K562 (cell line): ENCODE data around the gene PPARD. TPM values are rescaled to one million over a fixed set of nuclear protein-coding genes. Genes with fewer than 3 reads are reported as not detected.
A peak's percentile ranks its signal among the peaks of the same experiment; 100 is the strongest.

Experiments
- BMI1 ChIP-seq: fragments of 150-350 bp; IDR thresholded peaks from 2 replicates; pipeline ENCODE4 v1.6.1; 2014; ENCODE audit warnings: low read length
- KDM4B ChIP-seq, 2 experiments: fragments of 450-650 bp in 1 of 2; sonication (generic) in 1 of 2; IDR thresholded peaks; 2 replicates each; pipeline ENCODE4 v1.6.1; 2016 to 2017; ENCODE audit warnings: borderline replicate concordance in 2 of 2, antibody characterized with exemption in 1 of 2, low read depth in 1 of 2, mild to moderate bottlenecking in 1 of 2
- NR2F6 ChIP-seq: fragments of 450-650 bp; formaldehyde crosslinking; IDR thresholded peaks from 2 replicates; pipeline ENCODE4 v1.4.0; 2020; ENCODE audit warnings: mild to moderate bottlenecking
- NR3C1 ChIP-seq: sonication (generic); formaldehyde crosslinking; IDR thresholded peaks from 2 replicates; pipeline ENCODE4 v1.8.1; 2022; ENCODE audit warnings: missing genetic modification reagents
- RNF2 ChIP-seq: sonication (generic); IDR thresholded peaks from 2 replicates; pipeline ENCODE4 v1.6.1; 2016
- SPI1 ChIP-seq: IDR thresholded peaks from 2 replicates; pipeline ENCODE4 v1.6.1; 2011; ENCODE audit warnings: low read depth, low read length, control low read depth, borderline replicate concordance
- TAF1 ChIP-seq: IDR thresholded peaks from 2 replicates; pipeline ENCODE4 v1.6.1; 2011; ENCODE audit warnings: mild to moderate bottlenecking, low read length, moderate library complexity; ENCODE audit not compliant: insufficient read depth, control insufficient read depth, severe bottlenecking; ENCODE audit errors: extremely low read depth
- ZNF785 ChIP-seq: fragments of 250-450 bp; sonication (Bioruptor Pico); IDR thresholded peaks from 2 replicates; pipeline ENCODE4 v1.4.0; 2020; ENCODE audit warnings: mild to moderate bottlenecking
- ZNF79 ChIP-seq: fragments of 250-450 bp; sonication (Bioruptor Pico); IDR thresholded peaks from 2 replicates; pipeline ENCODE4 v1.4.0; 2020; ENCODE audit warnings: low read depth, mild to moderate bottlenecking, moderate library complexity
- polyA plus RNA-seq, 8 experiments: library from polyadenylated mRNA; depleted of rRNA in 4 of 8; stranded (reverse) in 5 of 8; unstranded in 3 of 8; fragments of >200 nt; fragmentation: Nextera tagmentation in 2 of 8; fragmentation: Illumina TruSeq in 1 of 8; extraction: Ambion mirVana in 2 of 8; extraction: Trizol in 1 of 8; gene quantifications; 2 replicates each; pipeline versions ENCODE4 v1.2.1 to v1.2.3, GENCODE V29; 2011 to 2014; ENCODE audit warnings: inconsistent platforms in 1 of 8, missing spikeins in 1 of 8
- total RNA-seq, 7 experiments: library from RNA; depleted of rRNA in 6 of 7; stranded (reverse); fragments of >200 nt in 6 of 7; fragmentation: Illumina TruSeq in 2 of 7; extraction: Trizol in 2 of 7; gene quantifications; 2 replicates each; pipeline versions ENCODE4 v1.2.1 to v1.2.3, GENCODE V29; 2011 to 2021; ENCODE audit warnings: low replicate concordance in 1 of 7
- TF ChIP-seq, protein P1 (sequence below): fragments of 250-450 bp; sonication (Bioruptor Pico); IDR thresholded peaks from 2 replicates; pipeline ENCODE4 v1.4.0; 2020
- TF ChIP-seq, protein P2 (sequence below), 2 experiments: fragments of 450-650 bp; IDR thresholded peaks; 2 replicates each; pipeline ENCODE4 v1.6.1; 2018; ENCODE audit warnings: mild to moderate bottlenecking in 2 of 2, low read depth in 1 of 2; ENCODE audit not compliant: partially characterized antibody in 2 of 2
- TF ChIP-seq, protein P3 (sequence below): fragments of 250-450 bp; sonication (Bioruptor Pico); IDR thresholded peaks from 2 replicates; pipeline ENCODE4 v1.8.0; 2021; ENCODE audit warnings: mild to moderate bottlenecking, moderate library complexity

PPARD gene
- total and polyA plus RNA-seq, 9 of the 15 experiments (the other 6 are each of a cell fraction or from before 2014, with no cell fraction given): 0.14 to 13.2 (median 3.8) TPM

DNA sequence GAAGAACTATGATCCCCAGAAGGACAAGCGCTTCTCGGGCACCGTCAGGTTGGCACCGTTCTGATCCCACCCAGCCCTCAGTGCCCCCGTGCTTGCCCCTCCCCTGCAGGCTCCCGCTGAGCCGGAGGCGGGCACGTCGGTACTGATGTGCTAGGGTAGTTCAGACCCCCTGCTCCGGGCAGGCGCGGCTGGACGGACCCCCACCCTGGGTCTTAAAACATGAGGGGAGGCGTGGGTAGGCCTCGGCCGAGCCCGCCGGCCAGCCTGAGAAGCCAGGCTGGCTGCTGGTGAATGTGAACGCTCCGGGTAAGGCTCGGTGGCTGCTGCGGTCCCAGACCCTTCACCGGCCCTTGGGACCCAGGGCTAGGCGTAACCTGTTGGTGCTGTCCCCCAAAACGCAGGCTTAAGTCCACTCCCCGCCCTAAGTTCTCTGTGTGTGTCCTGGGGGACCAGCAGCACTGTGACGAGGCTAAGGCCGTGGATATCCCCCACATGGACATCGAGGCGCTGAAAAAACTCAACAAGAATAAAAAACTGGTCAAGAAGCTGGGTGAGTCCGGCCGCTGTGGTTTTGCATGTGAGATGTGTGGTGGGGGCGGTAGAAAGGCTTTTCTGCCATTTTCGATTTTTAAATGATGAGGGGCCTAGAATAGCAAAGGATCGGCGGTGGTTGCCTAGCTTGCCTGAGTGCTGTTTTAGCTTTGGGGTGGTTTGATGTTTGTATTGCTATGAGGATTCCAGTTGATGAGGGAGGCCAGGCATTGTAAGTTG, 126.8 kb downstream of the PPARD start (continued):
- TF ChIP-seq, protein P1, sequence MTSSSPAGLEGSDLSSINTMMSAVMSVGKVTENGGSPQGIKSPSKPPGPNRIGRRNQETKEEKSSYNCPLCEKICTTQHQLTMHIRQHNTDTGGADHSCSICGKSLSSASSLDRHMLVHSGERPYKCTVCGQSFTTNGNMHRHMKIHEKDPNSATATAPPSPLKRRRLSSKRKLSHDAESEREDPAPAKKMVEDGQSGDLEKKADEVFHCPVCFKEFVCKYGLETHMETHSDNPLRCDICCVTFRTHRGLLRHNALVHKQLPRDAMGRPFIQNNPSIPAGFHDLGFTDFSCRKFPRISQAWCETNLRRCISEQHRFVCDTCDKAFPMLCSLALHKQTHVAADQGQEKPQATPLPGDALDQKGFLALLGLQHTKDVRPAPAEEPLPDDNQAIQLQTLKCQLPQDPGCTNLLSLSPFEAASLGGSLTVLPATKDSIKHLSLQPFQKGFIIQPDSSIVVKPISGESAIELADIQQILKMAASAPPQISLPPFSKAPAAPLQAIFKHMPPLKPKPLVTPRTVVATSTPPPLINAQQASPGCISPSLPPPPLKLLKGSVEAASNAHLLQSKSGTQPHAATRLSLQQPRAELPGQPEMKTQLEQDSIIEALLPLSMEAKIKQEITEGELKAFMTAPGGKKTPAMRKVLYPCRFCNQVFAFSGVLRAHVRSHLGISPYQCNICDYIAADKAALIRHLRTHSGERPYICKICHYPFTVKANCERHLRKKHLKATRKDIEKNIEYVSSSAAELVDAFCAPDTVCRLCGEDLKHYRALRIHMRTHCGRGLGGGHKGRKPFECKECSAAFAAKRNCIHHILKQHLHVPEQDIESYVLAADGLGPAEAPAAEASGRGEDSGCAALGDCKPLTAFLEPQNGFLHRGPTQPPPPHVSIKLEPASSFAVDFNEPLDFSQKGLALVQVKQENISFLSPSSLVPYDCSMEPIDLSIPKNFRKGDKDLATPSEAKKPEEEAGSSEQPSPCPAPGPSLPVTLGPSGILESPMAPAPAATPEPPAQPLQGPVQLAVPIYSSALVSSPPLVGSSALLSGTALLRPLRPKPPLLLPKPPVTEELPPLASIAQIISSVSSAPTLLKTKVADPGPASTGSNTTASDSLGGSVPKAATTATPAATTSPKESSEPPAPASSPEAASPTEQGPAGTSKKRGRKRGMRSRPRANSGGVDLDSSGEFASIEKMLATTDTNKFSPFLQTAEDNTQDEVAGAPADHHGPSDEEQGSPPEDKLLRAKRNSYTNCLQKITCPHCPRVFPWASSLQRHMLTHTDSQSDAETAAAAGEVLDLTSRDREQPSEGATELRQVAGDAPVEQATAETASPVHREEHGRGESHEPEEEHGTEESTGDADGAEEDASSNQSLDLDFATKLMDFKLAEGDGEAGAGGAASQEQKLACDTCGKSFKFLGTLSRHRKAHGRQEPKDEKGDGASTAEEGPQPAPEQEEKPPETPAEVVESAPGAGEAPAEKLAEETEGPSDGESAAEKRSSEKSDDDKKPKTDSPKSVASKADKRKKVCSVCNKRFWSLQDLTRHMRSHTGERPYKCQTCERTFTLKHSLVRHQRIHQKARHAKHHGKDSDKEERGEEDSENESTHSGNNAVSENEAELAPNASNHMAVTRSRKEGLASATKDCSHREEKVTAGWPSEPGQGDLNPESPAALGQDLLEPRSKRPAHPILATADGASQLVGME: 0 out of 2 replicates have a peak, but pooled peaks have one; percentile 10
- 0 out of 4 replicates have a peak, but pooled peaks of 1 of the 2 experiments have one; percentile 23 for TF ChIP-seq KDM4B (IDR thresholded peaks at IDR 0.05; ENCODE audit: borderline replicate concordance in 2 of 2, low read depth in 1 of 2)
- TF ChIP-seq ZNF79 (CRISPR knock-in tag): no peak
- TF ChIP-seq NR3C1: peak; percentile 55
- TF ChIP-seq, protein P2, sequence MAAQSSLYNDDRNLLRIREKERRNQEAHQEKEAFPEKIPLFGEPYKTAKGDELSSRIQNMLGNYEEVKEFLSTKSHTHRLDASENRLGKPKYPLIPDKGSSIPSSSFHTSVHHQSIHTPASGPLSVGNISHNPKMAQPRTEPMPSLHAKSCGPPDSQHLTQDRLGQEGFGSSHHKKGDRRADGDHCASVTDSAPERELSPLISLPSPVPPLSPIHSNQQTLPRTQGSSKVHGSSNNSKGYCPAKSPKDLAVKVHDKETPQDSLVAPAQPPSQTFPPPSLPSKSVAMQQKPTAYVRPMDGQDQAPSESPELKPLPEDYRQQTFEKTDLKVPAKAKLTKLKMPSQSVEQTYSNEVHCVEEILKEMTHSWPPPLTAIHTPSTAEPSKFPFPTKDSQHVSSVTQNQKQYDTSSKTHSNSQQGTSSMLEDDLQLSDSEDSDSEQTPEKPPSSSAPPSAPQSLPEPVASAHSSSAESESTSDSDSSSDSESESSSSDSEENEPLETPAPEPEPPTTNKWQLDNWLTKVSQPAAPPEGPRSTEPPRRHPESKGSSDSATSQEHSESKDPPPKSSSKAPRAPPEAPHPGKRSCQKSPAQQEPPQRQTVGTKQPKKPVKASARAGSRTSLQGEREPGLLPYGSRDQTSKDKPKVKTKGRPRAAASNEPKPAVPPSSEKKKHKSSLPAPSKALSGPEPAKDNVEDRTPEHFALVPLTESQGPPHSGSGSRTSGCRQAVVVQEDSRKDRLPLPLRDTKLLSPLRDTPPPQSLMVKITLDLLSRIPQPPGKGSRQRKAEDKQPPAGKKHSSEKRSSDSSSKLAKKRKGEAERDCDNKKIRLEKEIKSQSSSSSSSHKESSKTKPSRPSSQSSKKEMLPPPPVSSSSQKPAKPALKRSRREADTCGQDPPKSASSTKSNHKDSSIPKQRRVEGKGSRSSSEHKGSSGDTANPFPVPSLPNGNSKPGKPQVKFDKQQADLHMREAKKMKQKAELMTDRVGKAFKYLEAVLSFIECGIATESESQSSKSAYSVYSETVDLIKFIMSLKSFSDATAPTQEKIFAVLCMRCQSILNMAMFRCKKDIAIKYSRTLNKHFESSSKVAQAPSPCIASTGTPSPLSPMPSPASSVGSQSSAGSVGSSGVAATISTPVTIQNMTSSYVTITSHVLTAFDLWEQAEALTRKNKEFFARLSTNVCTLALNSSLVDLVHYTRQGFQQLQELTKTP (IDR thresholded peaks at IDR 0.05; ENCODE audit: low read depth in 1 of 2, partially characterized antibody in 2 of 2): no peak
- 0 out of 2 replicates have a peak, but pooled peaks have one; percentile 9 for TF ChIP-seq ZNF785 (CRISPR knock-in tag)
- no peak for TF ChIP-seq SPI1
- TF ChIP-seq, protein P3, sequence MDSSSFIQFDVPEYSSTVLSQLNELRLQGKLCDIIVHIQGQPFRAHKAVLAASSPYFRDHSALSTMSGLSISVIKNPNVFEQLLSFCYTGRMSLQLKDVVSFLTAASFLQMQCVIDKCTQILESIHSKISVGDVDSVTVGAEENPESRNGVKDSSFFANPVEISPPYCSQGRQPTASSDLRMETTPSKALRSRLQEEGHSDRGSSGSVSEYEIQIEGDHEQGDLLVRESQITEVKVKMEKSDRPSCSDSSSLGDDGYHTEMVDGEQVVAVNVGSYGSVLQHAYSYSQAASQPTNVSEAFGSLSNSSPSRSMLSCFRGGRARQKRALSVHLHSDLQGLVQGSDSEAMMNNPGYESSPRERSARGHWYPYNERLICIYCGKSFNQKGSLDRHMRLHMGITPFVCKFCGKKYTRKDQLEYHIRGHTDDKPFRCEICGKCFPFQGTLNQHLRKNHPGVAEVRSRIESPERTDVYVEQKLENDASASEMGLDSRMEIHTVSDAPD (CRISPR knock-in tag): no peak
- TF ChIP-seq RNF2: no peak
- TF ChIP-seq NR2F6 (CRISPR knock-in tag): no peak
- TF ChIP-seq TAF1: no peak
- no peak for TF ChIP-seq BMI1
